HUDEP-2 (cell line): Measurements from ENCODE around the gene MMP14.

Source experiments
- DNase-seq, 76 experiments: peaks; one replicate each; lab custom pipeline; 2025; ENCODE audit not compliant: unreplicated experiment in 76 of 76; lab: John Stamatoyannopoulos, UW

The MMP14 gene

DNA sequence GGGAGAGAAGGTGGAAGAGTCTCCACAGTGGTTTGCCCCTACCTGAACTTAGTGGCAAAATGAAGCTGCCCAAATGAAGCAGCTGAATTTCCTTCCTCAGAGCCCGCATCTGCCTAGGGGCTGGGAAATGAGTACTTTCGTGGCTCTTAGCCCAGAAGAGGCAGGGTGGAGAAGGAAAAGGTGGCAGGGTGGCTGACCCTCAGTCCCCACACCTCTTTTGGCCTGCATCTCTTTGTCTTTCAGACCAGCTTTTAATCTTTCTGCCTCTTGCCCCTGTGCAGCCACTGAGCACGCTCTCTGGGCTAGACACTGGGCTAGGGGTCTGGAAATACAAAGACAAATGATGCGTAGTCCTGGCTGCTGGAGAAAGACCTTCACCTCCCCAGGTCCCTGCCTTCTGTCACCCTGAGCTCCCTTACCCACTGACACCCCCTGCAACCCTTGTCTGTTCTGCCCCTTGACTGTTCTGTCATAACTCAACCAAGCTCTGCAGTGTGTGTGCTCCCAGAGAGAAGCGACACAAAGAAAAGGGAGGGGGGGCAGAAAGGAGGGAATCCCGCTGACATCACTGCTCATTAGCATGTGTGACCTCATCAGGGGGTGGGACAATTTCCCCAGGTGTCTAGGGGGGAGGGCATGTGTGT lies 46.3 kb downstream of the MMP14 start:
- DNase-seq = no peak

- no peak for DNase-seq
These were observed 47.0 kb downstream of the MMP14 start, which contains the start of gene REM2 for GRCh38 chr14:22883173-22883976. Gene REM2, plus strand, starts transcription at chr14:22883222. Its CDS starts 66 bp downstream, at chr14:22883288.

GRCh38 chr14:22884076-22884737 lies 47.8 kb downstream of the MMP14 start:
- no peak for DNase-seq

DNA sequence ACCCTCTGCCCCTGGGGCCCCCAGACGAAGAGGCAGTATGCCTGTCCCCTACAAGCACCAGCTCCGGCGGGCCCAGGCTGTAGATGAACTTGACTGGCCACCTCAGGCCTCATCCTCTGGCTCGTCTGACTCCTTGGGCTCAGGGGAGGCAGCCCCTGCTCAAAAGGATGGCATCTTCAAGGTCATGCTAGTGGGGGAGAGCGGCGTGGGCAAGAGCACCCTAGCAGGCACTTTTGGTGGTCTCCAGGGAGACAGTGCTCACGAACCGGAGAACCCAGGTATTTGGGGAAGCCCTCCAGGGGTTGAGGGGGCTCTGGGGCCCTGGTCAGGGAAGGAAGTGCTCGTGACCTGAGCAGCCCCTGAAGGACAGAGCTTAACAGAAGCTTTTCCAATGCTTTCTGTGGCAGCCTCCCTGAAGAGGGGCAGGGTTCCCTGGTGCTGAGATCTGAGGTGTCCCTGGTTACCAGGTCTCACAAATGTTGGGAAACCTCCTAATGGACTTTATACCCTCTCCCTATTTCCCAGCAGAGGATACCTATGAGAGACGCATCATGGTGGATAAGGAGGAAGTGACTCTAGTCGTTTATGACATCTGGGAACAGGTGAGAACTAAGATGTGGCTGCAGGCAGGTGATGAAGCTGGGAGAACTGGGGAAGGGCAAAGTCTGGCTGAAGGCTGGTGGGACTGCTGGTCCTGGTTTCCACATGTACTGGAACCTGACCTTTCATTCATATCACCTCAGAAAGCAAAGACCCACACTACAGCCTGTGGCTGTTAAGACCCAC lies 48.5 kb downstream of the MMP14 start:
- no peak for DNase-seq

DNA sequence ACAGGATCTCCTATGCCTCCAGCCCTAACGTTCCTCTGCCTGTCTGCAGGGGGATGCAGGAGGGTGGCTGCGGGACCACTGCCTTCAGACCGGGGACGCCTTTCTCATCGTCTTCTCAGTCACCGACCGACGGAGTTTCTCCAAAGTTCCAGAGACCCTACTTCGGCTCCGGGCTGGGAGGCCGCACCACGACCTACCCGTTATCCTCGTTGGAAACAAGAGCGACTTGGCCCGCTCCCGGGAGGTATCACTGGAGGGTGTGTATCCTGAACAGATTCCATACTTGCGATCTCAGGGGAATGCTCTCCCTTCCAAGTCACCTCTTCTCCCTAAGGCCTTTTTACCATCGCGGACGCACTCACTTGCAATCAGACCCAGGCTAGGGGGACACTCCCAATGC lies 49.6 kb downstream of the MMP14 start:
- no peak for DNase-seq

DNA sequence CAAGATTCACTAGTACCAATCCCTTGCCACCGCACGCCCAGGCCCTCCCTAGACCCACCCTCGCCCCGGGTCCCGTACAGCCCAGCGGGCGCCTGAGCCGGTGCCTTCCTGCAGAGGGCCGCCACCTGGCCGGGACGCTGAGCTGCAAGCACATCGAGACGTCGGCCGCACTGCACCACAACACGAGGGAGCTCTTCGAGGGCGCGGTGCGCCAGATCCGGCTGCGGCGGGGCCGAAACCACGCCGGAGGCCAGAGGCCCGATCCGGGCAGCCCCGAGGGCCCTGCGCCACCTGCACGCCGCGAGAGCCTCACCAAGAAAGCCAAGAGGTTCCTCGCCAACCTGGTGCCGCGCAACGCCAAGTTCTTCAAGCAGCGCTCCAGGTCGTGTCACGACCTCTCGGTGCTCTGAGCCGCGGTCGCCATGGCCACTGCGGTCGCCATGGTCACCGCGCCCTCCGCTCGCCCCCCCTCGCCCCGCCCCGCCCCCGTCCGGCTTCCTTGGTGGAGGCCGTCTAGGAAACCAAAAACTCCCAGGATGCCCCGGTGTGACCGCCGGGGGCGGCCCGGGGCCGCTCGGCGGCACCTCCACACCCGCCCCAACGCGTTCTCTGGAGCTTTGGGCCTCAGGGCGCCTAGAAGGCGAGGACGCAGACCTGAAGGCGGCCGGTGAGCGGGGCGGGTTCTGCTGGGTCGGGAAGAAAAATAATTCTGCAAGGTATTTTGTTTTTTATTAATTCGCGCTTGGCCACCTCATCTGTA lies 50.3 kb downstream of the MMP14 start:
- DNase-seq = peak in 72 of 76 experiments; percentile 37 to 91 (median 78)

DNA sequence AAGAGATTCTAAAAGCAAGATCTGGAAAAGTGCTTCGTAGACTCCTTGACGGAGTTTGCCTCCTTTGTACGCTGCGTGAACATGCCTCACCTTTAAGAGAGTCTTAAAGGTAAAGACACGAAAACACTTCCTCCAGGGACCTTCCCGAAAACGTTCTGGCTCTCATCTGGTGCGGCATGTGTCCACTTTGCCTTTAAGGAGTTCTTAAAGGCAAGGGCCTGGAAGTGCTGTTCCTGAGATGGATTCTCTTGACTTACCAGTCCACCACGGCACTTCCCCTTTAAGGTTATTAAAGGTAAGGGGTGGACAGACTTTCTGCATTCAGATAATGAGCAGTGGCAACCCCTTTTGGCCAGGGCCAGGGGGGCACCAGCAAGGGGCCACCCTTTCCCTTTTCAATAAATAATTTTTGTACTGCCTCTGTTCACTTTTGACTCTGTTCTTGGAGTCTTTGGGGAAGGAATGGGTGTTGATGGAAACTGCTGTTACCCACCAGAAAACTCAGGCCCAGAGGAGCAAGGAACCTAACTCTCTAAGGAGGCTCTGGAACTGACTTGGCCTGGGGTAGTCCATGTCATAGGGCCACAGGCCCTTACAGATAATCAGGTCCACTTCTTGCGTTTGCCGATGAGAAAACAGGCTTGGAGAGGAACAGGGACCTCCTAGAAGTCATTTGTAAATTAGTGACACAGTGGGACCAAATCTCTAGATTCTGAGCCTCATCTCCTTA lies 51.0 kb downstream of the MMP14 start:
- DNase-seq = peak in 72 of 76 experiments; percentile 13 to 81 (median 58)

- peak in 1 of 76 experiments; percentile 14 for DNase-seq
These were observed 51.6 kb downstream of the MMP14 start for GRCh38 chr14:22887990-22888378.

- DNase-seq = peak in 7 of 76 experiments; percentile 3 to 37 (median 11)
These were observed 52.3 kb downstream of the MMP14 start for GRCh38 chr14:22888662-22889061.

GRCh38 chr14:22890416-22890815 lies 54.0 kb downstream of the MMP14 start:
- no peak for DNase-seq

- no peak for DNase-seq
These were observed 56.1 kb downstream of the MMP14 start for GRCh38 chr14:22892488-22892887.

DNA sequence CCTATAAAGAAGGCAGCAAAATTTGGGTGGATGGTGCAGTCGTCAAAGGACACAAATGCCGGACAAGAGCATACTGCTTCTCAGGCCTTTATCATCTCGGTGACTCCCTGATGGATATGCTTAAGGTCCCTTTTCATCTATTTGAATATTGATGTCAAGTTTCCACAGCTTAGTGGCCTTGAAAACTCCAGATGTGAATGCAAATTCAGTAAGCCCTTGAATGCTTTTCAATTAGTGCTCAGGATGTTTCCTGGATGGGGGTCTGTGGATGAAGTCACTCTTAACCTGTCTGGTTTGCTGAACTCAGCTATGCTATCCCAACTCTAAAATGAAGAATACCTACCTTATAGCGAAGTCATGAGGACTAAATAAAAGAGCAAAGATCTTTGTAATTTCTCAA lies 57.3 kb downstream of the MMP14 start:
- DNase-seq = no peak

- DNase-seq = no peak
These were observed 59.0 kb downstream of the MMP14 start for GRCh38 chr14:22895402-22895801.

DNA sequence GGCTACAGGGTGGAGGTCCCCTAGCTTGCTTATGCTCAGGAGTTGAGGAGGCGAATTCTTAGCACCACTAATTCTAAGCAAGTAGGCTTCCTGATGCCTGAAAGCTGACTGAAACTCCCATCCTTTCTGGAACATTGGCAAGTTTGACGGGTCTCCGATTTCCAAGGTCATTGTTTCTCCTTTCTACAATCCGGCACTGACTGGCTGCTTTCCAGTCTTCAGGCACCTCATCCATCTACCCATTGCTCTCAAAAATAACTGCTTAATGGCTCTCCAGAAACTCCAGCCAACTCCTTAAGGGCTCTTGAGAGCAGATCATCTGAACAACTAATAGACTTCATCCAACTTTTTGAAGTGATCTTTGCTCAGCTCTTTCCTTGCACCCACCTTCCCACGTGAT lies 60.0 kb downstream of the MMP14 start:
- DNase-seq = no peak

DNA sequence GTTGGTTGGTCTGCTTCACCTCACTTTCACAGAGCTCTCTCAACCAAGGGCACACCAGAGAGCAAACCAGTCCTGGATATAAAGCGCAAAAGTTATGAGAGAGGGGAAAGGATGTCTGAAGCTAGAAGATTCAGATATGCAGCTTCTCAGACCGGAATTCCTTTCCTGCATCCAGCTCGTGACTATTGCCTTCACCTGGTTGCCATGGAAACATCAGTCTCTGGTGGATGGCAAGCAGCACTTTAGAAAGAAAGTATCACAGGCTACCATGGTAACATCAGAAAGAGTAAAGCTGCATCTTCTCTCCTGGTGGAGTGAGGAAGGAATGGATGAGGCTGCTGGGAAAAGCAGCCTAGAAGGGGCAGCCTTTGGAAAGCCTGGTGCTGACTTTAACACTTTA lies 60.4 kb downstream of the MMP14 start:
- no peak for DNase-seq

DNA sequence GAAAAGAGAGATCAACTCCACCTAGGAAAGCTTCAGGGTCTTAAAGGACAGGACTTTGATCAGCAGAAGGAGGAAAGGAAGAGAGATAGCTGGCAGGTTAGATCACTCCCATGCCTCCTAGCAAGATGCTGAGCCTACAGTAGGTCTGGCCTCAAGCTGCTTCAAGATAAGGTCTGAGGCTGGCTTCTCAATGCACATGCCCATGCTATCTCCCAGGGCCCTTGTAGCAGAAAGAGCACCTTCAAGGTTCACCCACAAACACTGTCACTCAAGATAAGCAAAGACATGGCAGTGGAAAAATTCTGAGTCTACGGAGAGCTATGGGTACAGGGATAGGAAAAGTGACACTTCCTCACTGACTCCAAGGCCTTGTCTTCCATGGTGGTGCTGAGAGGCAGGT lies 61.0 kb downstream of the MMP14 start:
- peak in 74 of 76 experiments; percentile 6 to 91 (median 72) for DNase-seq
